ENCODE measurements around the gene IL17RA.

DNA sequence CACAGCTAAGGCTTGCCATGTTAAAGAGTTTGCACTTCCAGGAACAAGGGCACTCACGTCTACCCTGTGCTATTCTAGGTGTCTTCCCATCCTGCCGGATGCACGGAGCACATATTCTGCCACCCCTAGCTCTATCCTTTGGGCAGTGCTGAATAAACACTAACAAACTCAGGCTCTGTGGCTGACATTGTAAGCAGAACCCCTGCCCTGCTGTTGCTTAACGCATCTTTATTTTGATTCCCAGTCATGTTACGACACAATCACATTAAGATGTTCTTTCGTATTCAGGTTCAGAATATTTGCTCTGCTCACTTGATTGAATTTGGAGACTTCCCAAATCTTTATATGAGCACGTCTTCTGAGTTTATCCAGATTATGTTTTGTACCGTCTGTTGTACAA, 77.9 kb downstream of the IL17RA start:
- TF ChIP-seq, protein P1, sequence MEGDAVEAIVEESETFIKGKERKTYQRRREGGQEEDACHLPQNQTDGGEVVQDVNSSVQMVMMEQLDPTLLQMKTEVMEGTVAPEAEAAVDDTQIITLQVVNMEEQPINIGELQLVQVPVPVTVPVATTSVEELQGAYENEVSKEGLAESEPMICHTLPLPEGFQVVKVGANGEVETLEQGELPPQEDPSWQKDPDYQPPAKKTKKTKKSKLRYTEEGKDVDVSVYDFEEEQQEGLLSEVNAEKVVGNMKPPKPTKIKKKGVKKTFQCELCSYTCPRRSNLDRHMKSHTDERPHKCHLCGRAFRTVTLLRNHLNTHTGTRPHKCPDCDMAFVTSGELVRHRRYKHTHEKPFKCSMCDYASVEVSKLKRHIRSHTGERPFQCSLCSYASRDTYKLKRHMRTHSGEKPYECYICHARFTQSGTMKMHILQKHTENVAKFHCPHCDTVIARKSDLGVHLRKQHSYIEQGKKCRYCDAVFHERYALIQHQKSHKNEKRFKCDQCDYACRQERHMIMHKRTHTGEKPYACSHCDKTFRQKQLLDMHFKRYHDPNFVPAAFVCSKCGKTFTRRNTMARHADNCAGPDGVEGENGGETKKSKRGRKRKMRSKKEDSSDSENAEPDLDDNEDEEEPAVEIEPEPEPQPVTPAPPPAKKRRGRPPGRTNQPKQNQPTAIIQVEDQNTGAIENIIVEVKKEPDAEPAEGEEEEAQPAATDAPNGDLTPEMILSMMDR (conservative IDR thresholded peaks at IDR 0.05; ENCODE audit: low read depth in 2 of 2): no peak
- no peak for TF ChIP-seq EZH2 (IDR thresholded peaks at IDR 0.05; ENCODE audit: low read depth, unreplicated experiment)
- TF ChIP-seq POLR2AphosphoS5 (IDR thresholded peaks at IDR 0.05; ENCODE audit: low read depth): no peak
- TF ChIP-seq EZH2phosphoT487 (IDR thresholded peaks at IDR 0.05; ENCODE audit: unreplicated experiment): no peak
